Omental fat pad (tissue), 4 donors: ENCODE results near the gene GRIP2. TPM values are rescaled to one million over a fixed set of nuclear protein-coding genes. Genes with fewer than 3 reads are reported as not detected.

Experiments used
- ATAC-seq: fragments of 150-250 bp; one replicate; pipeline ENCODE4 v1.9.1; 2016; ENCODE audit warnings: mild to moderate bottlenecking, moderate library complexity; ENCODE audit not compliant: low FRiP score
- DNase-seq: peaks from one replicate; pipeline ENCODE4 v3.0.0-alpha.2; 2019; ENCODE audit warnings: low spot score
- total RNA-seq, 4 donors: library from RNA; depleted of rRNA; stranded (reverse); fragments of >200 nt; gene quantifications; one replicate each; pipeline ENCODE4 v1.1.0, GENCODE V29; 2016
- TF ChIP-seq, protein P1 (sequence below), 3 donors: fragments of 450-650 bp; IDR thresholded peaks; one replicate each; pipeline ENCODE4 v1.5.1; 2016 to 2017; ENCODE audit warnings: antibody characterized with exemption in 3 of 3, mild to moderate bottlenecking in 3 of 3, moderate library complexity in 2 of 3

Gene GRIP2
- total RNA-seq, 4 donors from 2014 or later = 0.69 to 2.6 (median 1.2) TPM

DNA sequence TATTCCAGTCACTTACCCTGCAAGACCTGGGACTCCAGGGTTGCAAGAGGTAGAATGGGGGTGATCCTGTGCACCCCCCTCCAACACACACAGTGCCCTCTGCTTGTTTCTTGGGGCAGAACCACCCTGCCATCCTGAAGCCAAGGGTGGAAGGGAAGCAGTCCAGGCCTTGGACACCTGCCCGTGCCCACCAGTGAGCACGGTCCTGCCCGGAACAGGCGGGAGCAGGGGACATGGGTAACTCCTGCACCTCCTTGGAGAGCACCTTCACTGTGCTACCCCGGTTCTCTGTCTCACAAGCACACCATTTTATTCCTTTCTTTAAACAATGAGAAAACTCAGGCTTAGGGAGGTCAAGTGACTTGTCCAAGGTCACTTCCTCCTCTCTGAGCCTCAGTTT, 80.8 kb downstream of the GRIP2 start:
- no peak for DNase-seq
- TF ChIP-seq, protein P1, sequence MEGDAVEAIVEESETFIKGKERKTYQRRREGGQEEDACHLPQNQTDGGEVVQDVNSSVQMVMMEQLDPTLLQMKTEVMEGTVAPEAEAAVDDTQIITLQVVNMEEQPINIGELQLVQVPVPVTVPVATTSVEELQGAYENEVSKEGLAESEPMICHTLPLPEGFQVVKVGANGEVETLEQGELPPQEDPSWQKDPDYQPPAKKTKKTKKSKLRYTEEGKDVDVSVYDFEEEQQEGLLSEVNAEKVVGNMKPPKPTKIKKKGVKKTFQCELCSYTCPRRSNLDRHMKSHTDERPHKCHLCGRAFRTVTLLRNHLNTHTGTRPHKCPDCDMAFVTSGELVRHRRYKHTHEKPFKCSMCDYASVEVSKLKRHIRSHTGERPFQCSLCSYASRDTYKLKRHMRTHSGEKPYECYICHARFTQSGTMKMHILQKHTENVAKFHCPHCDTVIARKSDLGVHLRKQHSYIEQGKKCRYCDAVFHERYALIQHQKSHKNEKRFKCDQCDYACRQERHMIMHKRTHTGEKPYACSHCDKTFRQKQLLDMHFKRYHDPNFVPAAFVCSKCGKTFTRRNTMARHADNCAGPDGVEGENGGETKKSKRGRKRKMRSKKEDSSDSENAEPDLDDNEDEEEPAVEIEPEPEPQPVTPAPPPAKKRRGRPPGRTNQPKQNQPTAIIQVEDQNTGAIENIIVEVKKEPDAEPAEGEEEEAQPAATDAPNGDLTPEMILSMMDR (IDR thresholded peaks at IDR 0.05) = no peak

DNA sequence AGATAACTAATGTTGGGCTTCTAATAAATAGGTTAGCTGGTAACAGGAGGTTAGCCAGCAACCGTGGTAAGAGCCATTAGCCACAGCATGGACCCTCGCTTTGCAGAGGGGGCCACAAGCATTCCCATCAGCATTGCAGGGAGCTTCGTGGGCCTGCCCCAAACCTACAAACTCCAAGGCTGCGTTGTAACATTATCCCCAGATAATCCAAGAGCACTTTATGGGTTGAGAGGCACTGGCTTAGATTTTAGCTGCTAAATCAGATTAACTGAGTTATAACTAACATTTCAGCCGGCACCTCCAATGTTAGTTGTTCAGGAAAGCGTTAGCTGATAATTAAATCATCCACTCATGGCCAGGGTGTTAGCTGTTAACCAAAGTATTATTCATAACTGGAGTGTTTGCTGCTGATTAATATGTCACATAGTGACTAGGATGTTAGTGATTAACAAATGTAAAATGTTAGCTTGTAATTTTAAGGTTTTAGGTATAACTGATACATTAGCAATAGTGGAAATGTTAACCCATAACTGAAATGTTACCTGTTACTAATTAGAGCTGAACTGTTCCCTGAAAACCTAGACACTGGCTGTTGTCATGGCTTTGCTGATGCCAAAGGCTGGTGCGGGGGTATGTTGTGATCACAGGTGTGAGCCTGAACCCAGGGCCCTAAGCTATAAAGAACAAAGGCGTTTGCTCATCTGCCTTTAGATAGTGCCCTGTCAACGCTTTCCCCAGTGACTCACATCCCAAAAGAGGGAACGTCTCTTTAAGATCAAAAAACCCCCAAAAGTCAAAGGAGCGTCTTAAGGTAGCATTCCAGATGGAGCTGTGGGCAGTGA, 81.5 kb downstream of the GRIP2 start:
- ATAC-seq = no peak
- DNase-seq = no peak
- TF ChIP-seq, protein P1 (IDR thresholded peaks at IDR 0.05) = no peak

More for the DNA sequence above, 80.8 kb downstream of the GRIP2 start:
- ATAC-seq = no peak

DNA sequence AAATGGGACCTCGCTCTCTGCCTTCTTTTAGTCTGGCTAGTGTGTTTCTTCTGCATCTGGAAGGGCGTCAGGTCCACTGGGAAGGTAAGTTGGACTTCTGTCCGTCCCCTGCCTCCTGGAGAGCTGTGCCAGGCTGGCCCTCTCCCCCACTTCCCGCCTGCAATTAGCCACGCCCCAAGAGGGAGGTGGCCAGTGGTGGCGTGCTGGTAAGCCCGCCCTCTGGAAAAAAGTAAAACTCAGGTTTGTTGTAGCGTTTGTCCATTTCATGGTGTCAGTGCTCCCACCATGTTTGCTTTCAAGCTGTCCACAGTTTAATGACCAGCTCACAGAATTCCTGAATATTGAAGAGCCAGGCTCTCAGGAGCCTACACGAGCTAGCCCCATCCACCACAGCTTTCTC, 82.1 kb downstream of the GRIP2 start:
- DNase-seq (no peak), ATAC-seq (no peak)
- TF ChIP-seq, protein P1 (IDR thresholded peaks at IDR 0.05) = no peak

DNA sequence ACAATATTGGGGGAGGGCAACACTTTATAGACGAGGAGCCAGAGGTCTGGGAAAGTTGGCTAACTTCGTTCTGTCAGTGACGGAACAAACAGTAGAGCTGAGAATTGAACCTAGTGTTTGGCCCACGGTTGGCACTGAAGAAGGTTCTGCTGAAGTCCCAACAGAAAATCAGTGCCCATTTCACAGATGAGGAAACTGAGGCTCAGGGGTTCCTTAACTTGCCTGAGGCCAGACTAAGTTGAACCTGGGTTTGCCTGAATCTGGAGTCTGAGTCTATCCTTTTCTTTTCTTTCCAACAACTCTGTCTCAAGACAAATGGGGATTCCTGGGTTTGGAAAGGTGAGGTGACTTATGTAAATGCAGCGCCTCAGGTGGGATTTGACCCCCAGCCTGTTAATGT, 82.7 kb downstream of the GRIP2 start:
- TF ChIP-seq, protein P1 (IDR thresholded peaks at IDR 0.05) = no peak
- no peak for DNase-seq
- ATAC-seq = no peak

DNA sequence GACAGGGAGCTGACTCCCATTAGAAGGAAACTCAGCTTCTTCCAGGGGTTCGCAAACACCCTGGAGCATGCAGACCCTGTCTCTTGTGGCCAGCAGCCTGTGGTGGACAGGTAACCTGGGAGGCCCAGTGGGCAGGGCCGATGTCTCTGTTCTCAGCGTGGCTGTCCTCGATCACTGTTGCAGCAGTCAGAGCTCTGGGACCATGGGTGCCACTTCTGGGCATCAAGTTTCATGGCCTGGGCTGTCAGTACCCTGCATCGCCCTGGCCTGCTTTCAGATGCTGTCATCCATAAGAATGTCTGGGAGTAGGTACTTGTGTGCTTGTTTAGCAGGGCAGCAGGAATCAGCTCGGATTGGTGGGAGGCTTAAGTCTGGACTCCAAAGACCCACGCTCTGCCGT, 83.3 kb downstream of the GRIP2 start:
- TF ChIP-seq, protein P1 (IDR thresholded peaks at IDR 0.05) = no peak
- ATAC-seq (no peak), DNase-seq (no peak)

DNA sequence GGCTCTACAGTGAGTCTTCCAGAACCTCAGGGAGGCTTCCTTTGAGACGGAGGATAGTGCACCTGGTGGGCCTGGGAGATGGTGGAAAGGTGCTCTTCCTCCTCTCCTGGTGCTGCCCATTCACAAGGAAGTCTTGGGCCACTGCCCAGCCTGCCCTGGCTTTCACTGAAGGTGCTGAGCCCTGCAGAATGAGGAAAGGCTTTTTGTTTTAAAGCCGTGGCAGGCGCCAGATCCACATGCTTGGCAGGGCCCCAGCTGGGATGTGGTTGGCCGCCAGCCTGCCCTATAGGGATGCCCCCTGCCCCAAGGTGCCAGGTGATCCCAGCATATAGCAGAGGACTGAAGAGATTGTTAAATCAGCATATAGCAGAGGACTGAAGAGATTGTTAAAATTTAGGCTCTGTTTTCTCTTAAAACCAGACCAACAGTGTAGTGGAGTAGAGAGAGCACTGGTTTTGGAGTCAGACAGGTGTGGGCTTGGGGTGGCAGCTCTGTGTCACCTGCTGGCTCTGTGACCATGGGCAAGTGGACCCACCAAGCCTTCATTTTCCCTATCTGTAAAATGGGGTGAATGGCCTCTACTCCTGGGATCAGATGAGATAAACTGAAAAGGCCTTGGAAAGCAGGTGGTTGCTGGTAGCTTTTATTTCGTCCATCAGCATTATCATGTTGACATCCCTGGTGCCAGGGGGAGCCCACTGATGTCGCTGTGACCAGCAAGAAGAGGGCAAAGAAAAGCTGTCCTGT, 84.4 kb downstream of the GRIP2 start:
- ATAC-seq = no peak
- TF ChIP-seq, protein P1 (IDR thresholded peaks at IDR 0.05) = no peak
- no peak for DNase-seq
